ENCODE data around the gene CHRNA3. TPM values are rescaled to one million over a fixed set of nuclear protein-coding genes. Genes with fewer than 3 reads are reported as not detected.
"Not testable (repeated sequence)": the region's sequence is repeated elsewhere in the genome, so short reads cannot be mapped to it uniquely, and the experiment has no call there.

Gene CHRNA3
- total RNA-seq, 4 donors from 2014 or later, result 0.18 TPM; not detected in 3

DNA sequence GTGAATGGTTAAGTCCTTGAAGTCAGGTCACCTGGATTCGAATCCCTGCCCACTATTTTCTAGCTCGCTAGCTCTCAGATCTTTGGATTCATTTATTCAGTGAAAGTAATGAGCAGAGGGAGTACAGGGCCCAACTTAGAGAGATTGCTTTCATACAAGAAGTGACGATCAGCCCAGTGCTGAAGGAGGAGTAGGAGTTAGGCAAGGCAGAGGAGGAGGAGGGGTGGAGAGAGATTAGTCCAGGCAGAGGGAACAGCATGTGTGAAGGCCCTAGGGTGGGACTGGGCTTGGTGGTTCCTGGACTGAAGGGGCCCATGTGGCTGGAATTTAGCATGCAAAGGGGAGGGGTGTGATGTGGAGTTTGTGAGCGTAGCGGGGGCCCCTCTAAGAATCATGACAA, 59.3 kb downstream of the CHRNA3 start:
- no peak for DNase-seq
- Histone ChIP-seq H3K4me1 (peaks cover 5 to 18% (median 14%) of the 10 kb centered on the region in 3 donors), H3K36me3 (no peaks in the 10 kb centered on the region), H3K27me3 (peaks cover 0 to 4% (median 0%) of the 10 kb centered on the region in 4 donors), H3K4me3 (no peak overlapping the region), H3K27ac (no peak overlapping the region), H3K9me3 (no peaks in the 10 kb centered on the region)
- intact Hi-C loops (cut with DNase I), result no loop called here
- no peak for TF ChIP-seq POLR2A (IDR thresholded peaks at IDR 0.05)
- TF ChIP-seq, protein P1, sequence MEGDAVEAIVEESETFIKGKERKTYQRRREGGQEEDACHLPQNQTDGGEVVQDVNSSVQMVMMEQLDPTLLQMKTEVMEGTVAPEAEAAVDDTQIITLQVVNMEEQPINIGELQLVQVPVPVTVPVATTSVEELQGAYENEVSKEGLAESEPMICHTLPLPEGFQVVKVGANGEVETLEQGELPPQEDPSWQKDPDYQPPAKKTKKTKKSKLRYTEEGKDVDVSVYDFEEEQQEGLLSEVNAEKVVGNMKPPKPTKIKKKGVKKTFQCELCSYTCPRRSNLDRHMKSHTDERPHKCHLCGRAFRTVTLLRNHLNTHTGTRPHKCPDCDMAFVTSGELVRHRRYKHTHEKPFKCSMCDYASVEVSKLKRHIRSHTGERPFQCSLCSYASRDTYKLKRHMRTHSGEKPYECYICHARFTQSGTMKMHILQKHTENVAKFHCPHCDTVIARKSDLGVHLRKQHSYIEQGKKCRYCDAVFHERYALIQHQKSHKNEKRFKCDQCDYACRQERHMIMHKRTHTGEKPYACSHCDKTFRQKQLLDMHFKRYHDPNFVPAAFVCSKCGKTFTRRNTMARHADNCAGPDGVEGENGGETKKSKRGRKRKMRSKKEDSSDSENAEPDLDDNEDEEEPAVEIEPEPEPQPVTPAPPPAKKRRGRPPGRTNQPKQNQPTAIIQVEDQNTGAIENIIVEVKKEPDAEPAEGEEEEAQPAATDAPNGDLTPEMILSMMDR (IDR thresholded peaks at IDR 0.05), result no peak
- 85% methylated on average over 5 of the region's 5 CpGs for WGBS, 2 donors

GRCh38 chr15:78560201-78560600, 60.6 kb downstream of the CHRNA3 start:
- WGBS, 2 donors, result 90 to 94% methylated on average over 10 of the region's 10 CpGs
- intact Hi-C loops (cut with DNase I); H3K27me3 ChIP-seq; H3K4me1 ChIP-seq; H3K27ac ChIP-seq; H3K36me3 ChIP-seq; H3K9me3 ChIP-seq; H3K4me3 ChIP-seq; DNase-seq: not testable (repeated sequence)

GRCh38 chr15:78552597-78552996, 68.2 kb downstream of the CHRNA3 start:
- no peak overlapping the region for H3K27ac ChIP-seq
- TF ChIP-seq POLR2A (IDR thresholded peaks at IDR 0.05), result no peak
- TF ChIP-seq, protein P1 (IDR thresholded peaks at IDR 0.05), result no peak
- 66 to 69% methylated on average over 5 of the region's 5 CpGs for WGBS, 2 donors

GRCh38 chr15:78551902-78552301, 68.9 kb downstream of the CHRNA3 start:
- DNase-seq, result no peak
- Histone ChIP-seq H3K27ac (no peak overlapping the region), H3K9me3 (no peaks in the 10 kb centered on the region), H3K36me3 (peaks cover 14 to 45% (median 22%) of the 10 kb centered on the region in 3 donors), H3K4me1 (no peaks in the 10 kb centered on the region), H3K27me3 (no peaks in the 10 kb centered on the region), H3K4me3 (no peak overlapping the region)
- intact Hi-C loops (cut with DNase I), result no loop called here
- 70 to 82% methylated on average over 5 of the region's 5 CpGs for WGBS, 2 donors
- TF ChIP-seq, protein P1 (IDR thresholded peaks at IDR 0.05), result no peak
- TF ChIP-seq POLR2A (IDR thresholded peaks at IDR 0.05), result no peak

More at GRCh38 chr15:78552597-78552996, 68.2 kb downstream of the CHRNA3 start:
- no peak for DNase-seq
- Histone ChIP-seq H3K9me3 (no peaks in the 10 kb centered on the region), H3K4me3 (no peak overlapping the region), H3K36me3 (peaks cover 12 to 38% (median 15%) of the 10 kb centered on the region in 3 donors), H3K4me1 (no peaks in the 10 kb centered on the region), H3K27me3 (no peaks in the 10 kb centered on the region)
- intact Hi-C loops (cut with DNase I), result no loop called here

GRCh38 chr15:78550815-78551214, 70.0 kb downstream of the CHRNA3 start:
- Histone ChIP-seq H3K4me3 (no peak overlapping the region), H3K4me1 (no peaks in the 10 kb centered on the region), H3K36me3 (peaks cover 14 to 56% (median 33%) of the 10 kb centered on the region in 3 donors), H3K27ac (no peak overlapping the region), H3K27me3 (no peaks in the 10 kb centered on the region), H3K9me3 (no peaks in the 10 kb centered on the region)
- WGBS, 2 donors, result 61 to 65% methylated on average over 3 of the region's 3 CpGs
- no peak for DNase-seq
- intact Hi-C loops (cut with DNase I), result no loop called here
- TF ChIP-seq, protein P1 (IDR thresholded peaks at IDR 0.05), result no peak
- TF ChIP-seq POLR2A (IDR thresholded peaks at IDR 0.05), result no peak

DNA sequence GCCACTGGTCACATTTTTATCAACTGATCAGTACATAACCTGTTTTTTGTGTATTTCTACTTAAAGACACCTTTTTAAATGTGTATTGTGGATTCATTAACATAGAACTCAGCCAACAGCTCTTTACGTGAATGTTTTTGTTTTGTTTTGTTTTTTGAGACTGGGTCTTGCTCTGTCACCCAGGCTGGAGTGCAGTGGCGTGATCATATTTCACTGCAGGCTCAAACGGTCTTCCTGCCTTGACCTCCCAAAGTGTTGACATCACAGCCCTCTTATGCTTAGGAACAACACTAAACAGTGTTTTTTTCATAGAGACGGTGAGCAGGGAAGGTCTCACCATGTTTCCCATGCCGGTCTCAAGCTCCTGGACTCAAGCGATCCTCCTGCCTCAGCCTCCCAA, 70.6 kb downstream of the CHRNA3 start:
- H3K27ac ChIP-seq, result no peak overlapping the region
- 65 to 83% methylated on average over 3 to 6 of the region's 6 CpGs for WGBS, 2 donors
- DNase-seq, result no peak
- intact Hi-C loops (cut with DNase I), result no loop called here
- H3K27me3 ChIP-seq, result no peaks in the 10 kb centered on the region
- H3K36me3 ChIP-seq, result peaks cover 19 to 62% (median 38%) of the 10 kb centered on the region in 3 donors
- H3K4me3 ChIP-seq, result no peak overlapping the region
- TF ChIP-seq, protein P1 (IDR thresholded peaks at IDR 0.05), result no peak
- TF ChIP-seq POLR2A (IDR thresholded peaks at IDR 0.05), result no peak
- H3K9me3 ChIP-seq, result no peaks in the 10 kb centered on the region
- no peaks in the 10 kb centered on the region for H3K4me1 ChIP-seq
